GM18498 (cell line): ENCODE measurements around the gene TIMP2.
"Not testable (repeated sequence)": the region's sequence is repeated elsewhere in the genome, so short reads cannot be mapped to it uniquely, and the experiment has no call there.

Experiments
- ATAC-seq: cut with Tn5 transposase; IDR thresholded peaks from one replicate; pipeline ENCODE4 v1.9.1; 2021; ENCODE audit warnings: mild to moderate bottlenecking, moderate library complexity; ENCODE audit not compliant: unreplicated experiment

Gene TIMP2

DNA sequence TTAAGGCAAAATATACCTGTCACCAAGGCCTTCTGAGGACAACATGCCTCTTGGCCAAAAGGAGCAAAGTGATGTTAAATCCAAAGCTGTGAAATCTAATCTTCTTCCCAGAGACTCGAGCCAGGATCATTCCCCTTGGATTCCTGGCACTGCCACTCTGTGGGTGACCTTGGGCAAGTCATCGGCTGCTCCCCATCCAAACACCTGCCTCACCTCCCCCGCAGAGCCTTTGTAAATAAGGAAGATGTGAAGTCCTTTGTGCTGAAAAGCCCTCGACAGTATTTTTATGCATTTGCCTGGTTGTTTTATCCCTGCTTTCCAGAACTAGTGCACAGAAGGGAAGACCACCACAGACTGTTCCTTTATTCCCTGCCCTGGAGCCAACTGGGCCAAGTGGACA, 16.8 kb downstream of the TIMP2 start:
- ATAC-seq: no peak

DNA sequence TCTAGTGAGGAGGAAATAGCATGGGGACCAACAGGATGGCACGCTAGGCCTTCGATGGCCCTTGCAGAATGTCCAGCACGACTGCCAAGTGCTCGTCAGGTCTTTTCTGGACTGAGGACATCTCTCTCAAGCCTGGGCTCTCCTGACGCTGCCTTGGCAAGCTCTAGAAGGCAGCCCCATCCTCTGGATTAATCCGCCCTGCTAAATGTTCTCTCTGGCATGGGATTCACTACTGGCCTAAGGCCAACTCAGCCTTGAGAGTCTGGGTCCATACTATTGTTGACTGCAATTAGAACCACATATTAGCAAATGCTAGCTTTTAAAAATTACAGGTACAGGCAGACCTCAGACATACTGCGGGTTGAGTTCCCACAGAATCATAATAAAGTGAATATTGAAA, 19.6 kb downstream of the TIMP2 start:
- ATAC-seq: no peak

DNA sequence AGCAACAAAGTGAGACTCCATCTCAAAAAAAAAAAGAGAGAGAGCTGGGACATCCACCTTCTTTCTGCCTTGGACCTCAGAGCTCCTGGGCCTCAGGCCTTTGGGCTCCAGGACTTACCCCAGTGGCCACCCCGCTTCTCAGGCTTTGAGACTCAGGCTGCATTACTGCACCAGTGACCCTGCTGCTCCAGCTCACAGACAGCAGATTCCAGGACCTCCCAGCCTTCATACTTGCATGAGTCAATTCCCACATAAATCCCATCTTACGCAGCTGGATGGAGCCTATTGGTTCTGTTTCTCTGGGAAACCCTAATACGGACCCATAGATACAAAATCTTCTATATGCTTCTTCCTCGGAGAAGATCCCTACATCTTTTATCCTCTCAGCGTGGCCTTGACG, 20.1 kb downstream of the TIMP2 start:
- ATAC-seq: no peak

DNA sequence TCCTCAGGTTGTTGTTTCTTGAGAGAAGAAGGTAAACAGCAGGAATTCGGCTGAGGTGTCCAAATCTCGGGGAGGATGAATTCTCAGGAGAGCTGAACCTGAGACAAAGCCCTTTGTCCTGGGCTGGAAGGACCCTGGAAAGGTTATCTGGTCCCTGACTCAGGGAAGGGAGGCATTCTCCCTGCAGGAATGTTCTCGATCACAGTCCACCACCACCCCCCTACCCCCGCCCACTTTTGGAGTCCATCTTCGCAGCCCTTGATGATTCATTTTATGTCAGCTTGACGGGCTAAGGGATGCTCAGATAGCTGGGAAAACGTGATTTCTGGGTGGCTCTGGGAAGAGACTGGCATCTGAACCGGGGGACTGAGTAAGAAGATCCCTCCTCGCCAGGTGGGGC, 20.8 kb downstream of the TIMP2 start:
- no peak for ATAC-seq

DNA sequence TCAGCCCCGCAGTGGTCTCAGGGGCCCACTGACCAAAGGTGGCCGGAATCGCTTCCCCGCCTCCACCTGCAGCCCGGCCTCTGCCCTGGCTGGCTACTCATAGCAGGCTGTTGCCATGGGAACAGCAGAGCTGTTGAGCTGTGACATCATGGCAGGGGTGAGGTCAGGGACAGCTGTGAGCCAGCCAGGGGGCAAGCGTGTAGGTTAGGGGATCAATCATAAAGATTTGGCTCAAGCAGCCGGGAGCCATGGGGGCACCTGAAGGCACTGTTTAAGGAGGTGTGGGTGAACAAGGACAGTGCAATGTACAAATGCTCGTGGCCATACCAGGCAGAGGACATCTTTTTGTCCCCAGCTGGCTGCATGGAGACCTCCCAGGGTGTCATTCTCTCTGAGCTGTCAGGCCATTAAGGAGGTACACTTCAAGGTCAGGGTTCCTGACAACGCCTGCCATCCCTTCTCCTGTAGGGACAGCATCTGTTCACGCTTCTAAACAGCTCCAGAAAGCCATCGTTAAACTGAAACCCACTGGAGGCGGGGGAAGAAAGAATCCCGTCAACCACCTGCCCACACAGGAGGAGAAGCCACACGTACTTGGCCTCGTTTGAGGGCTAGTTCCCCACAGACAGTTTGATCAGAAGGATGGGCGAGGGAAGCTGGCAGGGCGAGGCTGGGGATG, 21.9 kb downstream of the TIMP2 start, which contains the start of gene CEP295NL:
CEP295NL (minus strand) TSS at position 101 of the 679 bp plus-strand sequence. CDS start 1,373 bp downstream, outside the sequence.
- ATAC-seq: no peak

DNA sequence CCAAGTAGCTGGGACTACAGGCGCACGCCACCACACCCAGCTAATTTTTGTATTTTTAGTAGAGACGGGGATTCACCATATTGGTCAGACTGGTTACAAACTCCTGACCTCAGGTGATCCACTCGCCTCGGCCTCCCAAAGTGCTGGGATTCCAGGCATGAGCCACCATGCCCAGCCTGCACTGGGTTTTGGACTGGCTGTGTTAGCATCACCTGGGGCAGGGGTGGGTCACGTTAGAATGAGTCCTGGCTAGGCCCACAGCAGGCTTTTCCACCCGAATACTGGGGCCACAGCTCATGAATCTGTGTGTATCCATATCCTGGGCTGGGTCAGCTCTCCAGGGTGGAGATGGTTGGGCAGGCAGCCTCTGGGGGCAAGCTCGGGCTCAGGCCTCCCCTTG, 23.0 kb downstream of the TIMP2 start:
- not testable (repeated sequence) for ATAC-seq

DNA sequence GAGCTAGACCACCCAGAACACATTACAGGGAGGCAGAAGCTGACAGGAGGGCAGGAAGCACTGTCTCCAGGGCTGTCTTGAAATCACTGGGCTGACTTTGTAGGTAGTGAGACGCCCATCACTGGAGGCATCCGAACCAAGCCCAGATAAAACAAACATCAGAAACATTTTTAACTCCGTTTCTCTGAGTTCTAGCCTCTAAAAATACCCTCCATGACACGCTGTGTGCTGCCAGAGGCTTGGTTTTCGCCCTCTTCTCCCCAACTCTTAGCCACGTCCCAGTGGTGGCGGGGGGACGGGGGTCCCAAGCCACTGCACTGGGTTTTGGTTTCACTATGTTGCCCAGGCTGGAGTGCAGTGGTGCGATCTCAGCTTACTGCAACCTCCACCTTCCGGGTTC, 23.4 kb downstream of the TIMP2 start:
- ATAC-seq: no peak

DNA sequence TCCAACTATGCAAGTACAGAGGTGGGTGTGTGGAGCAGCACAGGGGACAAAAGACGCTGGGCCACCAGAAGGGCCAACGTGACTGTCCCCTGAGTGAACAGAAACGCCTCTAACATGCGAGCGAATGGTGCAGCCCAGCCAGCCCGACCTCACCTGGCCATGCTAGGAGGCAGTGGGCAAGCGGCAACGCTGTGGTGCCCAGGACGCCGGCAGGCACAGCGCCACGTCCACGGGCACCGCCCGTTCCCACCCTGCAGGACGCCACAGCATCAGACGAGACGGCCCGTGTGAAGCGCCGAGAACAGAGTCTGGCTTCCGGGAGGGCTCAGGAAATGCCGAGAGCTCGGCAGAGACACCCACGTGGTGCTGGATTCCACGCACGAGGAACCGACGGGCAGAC, 24.4 kb downstream of the TIMP2 start:
- ATAC-seq: no peak

DNA sequence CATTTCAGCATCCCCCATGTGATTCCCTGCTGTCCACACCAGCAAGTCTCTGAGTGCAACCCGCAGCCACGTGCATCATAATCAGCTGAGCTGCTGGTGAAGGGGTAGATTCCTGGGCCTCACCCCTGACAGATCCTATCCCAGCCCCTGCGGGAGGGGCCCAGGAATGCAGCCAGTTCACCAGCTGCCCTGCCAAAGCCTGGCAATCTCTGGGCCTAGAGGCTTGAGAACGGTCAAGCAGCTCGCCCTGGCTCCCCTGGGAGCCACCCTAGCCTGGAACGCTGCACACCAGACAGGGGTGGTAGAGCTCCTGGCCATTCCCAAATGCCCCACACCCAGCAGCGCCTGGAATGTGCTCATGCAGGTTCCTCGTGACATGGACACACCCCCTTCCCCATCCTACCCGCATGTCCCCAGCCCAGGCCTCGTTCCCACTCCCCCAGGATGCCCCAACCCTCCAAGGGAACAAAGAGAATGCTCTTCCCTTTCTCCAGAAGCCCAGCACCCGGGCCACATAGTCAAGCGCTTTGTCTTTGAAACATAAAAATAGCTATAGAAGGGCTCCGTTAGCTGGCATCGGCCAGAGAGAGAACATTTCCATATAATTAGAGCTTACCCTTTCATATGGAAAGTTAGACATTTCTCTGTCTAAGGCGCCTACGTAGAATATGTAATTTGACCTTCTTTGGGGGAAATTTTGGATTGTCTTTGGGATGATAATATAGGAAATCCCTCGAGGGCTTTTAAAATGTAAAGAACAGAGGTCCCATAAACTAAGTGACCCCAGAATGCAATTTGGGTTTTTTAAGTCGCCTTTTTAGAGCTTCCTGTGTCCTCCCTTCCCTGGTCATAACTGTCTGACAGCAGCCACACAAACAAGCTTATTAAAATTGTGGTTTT, 25.6 kb downstream of the TIMP2 start:
- ATAC-seq: no peak

DNA sequence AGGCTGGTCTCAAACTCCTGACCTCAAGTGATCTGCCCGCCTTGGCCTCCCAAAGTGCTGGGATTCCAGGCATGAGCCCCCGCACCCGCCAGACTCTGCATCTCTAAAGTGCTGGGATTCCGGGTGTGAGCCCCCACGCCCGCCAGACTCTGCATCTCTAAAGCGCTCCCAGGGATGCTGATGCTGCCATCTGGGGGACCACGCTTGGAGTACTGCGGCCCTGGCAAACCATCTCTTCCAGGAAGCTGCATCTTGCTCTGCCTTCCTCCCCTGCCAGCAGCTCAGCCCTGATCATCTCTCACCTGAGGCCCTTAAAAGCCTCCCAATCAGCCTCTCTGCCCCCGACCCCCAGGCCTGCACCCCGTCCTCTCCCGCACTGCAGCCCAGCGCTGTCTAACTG, 26.2 kb downstream of the TIMP2 start:
- no peak for ATAC-seq

DNA sequence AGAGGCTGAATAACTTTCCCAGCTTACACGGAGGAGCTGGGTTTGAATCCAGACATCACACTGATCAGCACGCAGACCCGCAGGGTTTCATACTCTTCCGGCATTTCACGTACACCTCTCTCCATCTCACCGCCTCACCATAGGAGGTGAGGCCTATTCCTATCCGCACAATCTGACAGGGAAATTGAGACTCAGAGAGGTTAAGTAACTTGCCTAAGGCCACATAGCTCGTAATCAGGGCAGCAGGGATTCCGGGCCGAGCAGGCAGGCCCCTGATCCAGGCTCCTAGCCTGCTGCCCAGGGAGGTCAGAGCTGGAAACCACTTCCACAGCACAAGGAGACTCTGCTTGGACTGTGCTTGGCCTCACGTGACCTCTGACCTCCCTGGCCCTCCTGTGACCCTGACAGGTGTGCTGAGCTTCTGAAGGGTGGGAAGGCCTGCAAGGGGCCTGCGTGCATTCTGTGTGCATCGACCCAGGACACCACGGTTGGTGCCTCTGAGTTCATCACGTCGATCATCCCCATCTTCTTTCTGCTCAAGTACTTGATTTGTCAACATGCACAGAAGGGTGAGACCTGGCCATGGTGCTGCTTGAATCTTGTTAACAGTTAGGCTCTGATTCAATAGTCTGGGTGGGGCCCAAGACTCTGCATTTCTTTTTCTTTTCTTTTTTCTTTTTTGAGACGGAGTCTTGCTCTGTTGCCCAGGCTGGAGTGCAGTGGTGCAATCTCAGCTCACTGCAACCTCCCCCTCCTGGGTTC, 26.9 kb downstream of the TIMP2 start:
- no peak for ATAC-seq

DNA sequence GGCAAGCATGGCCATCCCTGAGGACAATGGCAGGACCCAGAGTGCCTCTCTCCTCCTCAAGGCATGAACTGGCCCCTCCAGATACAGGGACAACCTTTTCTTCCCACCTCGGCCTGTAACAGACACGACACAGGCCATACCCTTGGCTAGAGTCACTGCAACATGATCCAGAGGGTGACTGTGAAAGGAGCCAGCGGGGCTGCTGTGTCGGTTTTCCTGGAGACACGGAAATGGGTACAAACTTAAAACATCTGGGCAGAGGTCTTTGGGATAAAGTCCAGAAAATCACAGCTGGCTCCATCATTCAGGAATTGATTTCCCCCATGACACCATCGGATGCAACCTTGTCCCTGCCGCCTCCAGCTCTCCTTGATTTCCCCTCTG, 27.5 kb downstream of the TIMP2 start:
- ATAC-seq: no peak

DNA sequence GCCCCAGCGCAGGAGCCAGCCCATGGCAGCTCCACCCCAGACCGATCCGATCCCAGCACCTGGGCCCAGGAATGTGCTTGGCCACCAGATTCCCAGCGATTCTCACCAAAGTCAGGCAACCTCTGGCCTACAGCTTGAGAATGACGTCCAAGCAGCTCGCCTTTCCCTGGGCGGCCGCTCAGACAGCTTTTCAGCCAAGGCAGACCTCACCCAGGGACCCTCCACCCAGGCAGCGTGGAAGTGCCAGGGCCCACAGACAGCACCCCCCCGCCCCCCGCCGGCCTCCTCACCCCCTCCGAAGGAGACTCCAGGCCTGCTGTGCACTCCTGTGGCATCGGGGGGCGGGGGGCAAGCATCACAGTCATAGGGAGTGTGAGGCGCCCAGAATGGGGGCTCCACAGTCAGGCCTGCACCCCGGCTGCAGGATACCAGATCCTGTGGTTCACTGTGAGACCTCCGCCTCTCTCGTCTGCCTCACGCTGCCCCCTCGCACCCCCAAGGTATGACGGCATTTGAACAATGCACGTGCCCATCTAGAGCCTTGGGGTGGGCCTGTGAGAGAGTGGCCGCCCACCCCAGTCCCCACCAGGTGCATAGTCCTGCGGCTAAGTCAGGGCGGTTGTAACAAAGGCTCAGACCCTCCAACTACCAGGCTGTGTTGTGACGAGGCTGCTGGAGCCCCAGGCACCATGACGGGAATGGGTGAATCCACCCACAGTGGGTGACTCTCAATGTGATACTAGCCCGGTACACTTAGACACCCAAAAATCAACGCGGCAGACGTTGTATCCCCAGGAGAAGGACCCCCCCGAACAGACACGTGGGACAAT, 28.1 kb downstream of the TIMP2 start:
- no peak for ATAC-seq

DNA sequence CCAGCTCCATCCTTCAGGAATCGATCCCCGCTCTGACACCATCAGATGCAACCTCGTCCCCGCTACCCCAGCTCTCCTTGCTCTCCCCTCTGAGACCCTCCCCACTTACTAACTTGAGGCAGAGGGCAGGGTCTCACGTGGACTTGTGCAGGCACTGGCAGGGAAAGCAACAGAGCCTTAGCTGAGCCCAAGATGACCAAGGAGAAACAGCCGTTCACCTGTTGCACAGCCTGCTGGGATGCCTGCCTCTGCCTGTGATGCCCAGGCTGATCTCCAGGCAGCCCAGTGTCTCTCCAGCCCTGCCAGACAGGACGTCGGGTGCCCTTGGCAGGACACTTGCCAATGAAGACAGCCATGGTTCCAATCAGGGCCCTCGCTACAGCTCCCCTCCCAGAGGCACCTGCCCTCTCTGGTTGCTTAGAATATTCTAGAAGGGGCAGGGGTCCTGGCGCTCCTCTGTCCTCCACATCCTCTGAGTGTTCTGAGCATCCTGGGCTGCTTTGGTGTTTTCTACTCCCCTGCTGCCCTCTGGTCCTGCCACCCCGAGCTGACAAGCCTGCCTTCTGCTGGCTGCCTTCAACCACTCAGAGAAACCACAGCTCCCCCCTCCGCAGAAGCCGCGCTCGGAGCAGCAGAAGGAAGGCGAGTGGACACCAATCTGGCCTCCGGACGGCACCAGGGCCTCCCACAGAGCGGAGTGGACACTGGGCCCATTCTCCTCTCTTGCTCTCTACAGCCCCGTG, 28.9 kb downstream of the TIMP2 start:
- ATAC-seq: no peak

DNA sequence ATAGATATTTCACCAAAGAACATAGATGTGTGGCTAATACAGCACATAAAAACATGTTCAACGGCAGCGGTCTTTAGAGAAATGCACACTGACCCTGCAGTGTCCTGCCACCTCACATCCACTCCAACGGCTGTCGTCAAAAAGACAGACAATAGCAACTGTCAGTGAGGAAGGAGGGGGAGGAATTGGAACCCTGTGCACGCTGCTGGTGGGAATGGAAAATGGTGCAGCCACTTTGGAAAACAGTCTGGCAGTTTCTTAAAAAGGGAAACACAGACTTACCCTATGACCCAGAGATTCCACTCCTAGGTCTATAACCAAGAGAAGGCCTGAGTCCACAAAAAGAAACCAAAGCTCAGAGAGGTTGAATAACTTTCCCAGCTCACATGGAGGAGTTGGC, 29.9 kb downstream of the TIMP2 start:
- ATAC-seq: no peak

DNA sequence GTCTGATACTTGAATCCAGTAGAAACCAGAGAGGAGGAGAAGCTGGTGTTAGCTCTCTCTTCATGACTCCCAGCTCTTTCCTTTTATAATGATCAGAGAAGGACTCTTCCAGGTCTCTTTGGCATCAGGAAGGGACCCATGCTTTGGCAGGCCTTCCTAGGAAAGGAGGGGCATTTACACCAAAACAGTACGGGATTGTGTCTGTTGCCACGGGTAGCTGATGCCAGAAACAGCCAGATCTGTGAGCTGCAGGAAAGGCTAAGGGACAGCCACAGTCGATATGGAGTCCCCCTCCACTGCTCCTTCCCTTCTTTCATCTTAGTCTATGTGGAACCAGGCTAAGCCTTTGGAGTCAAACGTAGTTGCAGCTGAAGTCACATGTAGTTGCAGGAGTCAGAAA, 31.5 kb downstream of the TIMP2 start:
- no peak for ATAC-seq

DNA sequence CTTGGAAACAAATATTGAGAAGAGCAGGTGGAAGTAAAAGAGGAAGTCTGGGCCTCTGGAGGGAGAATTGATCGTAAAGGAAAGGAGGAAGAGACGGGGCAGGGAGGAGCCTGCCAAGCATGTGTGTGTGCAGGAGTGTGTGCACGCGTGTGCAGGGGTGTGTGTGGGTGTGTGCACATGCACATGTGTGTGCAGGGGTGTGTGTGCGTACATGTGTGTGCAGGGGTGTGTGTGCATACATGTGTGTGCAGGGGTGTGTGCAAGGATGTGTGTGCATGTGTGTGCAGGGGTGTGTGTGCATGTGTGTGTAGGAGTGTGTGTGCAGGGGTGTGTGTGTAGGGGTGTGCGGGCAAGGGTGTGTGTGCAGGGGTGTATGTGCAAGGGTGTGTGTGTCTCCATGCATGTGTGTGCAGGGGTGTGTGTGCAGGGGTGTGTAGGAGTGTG, 32.2 kb downstream of the TIMP2 start:
- ATAC-seq: no peak

DNA sequence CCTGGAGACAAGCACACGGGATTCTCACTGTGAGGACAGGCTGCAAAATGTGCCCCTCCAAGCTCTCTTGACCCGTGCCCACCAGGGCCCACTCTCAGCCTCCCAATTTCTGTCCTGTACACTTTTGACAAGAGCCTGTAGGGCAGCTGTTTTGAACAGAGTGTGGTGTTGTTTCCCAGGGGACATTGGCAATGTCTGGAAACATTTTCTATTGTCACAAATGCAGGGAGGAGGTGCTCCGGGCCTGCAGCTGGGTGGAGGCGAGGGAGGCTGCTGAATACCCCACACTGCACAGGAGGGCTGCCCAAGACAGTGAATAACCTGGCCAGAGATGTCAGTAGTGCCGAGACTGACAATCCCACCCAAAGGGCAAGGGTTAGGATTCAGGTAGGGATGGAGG, 32.7 kb downstream of the TIMP2 start:
- ATAC-seq: no peak

DNA sequence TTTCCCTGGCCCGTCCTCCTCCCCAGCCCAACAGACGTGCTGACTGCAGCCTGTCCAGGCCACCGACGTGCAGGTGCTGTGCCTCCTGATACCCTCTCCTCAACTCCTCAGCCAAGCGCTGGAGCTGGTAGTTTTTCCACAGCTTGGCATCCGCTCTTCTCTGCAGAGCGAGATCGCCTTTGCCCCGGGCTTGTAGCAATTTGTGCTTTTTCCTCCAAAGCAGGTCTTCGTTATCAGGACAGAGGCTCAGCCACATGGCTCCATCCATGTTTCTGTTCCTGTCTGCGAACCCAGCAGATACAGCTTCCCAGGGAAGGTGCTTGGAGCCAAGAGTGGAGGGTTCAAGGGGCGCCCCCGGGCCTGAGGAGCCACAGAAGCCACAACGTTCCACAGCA, 33.1 kb downstream of the TIMP2 start:
- no peak for ATAC-seq
